GM19455 (cell line): ENCODE measurements around the gene MAML3.

Experiments
- ATAC-seq: cut with Tn5 transposase; IDR thresholded peaks from one replicate; pipeline ENCODE4 v1.9.1; 2021; ENCODE audit not compliant: unreplicated experiment

Gene MAML3

DNA sequence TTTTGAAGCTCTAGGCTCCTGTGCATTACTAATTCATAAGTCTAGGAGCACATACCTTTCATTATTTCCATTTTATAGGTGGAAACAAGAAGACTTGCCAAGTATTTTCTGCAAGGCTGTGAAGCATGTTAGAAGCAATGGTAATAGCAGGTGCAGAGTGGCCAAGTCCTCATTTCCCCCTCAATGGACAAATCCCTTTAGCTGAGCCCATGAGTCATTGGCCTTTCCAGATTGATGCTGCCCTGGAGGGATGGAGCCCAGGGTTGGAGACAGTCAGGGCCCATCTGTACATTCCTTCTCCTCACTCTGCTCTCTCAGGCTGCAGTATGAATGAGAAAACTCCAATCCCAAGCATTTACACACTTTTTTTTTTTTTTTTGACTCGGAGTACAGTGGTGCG lies 481.8 kb downstream of the MAML3 start:
- no peak for ATAC-seq

DNA sequence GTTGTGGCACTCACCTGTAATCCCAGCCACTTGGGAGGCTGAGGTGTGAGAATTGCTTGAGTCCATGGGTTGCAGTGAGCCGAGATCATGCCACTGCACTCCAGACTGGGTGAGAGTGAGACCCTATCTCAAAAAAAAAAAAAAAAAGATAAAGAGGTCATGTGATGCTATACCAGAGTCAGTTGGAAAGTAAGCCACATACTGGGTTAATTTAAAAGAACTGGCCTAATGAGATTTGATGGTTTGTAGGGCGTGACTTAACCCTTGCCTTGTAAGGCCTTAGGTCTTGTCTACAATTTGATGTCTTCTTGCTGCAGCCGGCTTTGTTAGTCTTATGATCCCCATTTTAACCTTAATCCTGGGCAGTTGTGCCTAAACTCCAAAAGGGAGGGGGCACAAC lies 483.2 kb downstream of the MAML3 start:
- ATAC-seq: no peak

DNA sequence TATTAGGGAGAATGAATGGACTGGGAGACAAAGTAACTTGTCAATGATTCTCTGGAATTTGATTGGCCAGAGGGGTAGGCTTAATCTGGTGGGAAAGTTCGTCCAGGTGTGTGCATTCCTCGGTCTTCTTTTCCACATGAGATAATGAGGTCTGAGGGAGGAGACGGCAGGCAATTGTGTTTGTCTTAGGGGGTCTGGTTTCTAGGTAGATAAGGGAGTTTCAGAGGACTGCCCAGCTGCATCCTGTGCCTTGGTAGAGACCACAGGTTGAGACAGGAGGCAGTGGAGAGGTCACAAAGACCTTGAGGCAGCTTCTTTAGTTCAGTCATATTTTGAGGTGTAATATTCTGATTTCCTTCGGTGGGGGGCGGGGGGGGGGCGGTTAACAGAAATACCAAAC lies 484.1 kb downstream of the MAML3 start:
- no peak for ATAC-seq

DNA sequence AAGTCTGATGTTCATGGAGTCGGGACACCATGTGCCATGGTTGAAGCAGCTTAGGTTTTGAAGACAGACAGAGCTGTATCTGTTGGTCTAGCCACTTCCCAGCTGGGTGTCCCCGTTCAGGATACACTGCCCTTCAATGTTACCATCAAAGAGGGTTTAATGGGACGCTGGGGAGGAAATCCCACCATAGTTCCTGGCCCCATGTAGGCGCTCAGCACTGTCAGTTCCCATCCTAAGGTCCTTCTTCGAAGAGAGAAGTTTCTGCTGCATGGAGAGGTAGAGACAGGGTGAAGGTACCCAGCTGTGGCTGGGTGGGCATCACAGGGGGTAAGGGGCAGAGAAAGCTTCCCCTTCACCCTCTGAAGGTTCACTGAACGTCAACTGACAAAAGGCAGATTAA lies 484.6 kb downstream of the MAML3 start:
- ATAC-seq: no peak

DNA sequence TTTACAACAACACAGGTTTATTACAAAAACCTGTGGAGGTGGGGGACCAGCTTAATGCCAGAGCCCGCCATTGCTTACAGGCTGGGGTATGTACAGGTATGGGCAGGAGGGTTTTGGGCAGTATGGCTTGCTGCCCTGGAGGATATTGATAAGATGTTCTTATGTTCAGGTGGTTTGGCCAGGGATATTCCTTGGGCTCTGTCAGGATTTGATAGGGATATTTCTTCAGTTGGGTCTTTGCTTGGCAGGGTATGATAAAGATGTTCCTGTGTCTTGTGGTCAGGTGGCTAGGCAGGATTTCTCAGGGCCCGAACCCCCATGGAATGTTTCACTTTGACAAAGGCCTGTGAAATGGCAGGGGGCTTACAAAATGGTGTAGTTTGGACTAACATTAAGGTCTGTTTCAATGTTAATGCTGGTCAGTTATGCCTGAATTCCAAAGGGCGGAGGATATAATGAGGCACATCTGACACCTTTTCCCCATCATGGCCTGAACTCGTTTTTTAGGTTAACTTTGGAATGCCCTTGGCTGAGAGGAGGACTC lies 485.3 kb downstream of the MAML3 start:
- ATAC-seq: no peak

DNA sequence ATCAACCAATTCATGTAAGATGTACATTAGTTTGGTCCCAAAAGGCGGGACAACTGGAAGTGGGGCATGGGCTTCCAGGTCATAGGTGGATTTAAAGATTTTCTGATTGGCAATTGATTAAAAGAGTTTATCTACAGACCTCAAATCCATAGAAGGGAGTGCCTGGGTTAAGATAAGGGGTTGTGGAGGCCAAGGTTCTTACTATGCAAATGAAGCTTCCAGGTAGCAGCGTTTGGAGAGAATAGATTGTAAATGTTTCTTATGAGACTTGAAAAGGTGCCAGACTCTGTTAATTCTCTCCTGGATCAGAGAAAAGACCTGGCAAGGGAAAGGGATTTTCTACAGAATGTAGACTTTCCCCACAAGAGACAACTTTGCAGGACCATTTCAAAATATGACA lies 485.9 kb downstream of the MAML3 start:
- no peak for ATAC-seq
